A673 (cell line): ENCODE results near the gene PLVAP.

Source experiments
- EZH2 ChIP-seq: fragments of 200-600 bp; sonication (generic); IDR thresholded peaks from 2 replicates; pipeline ENCODE4 v1.6.1; 2017; ENCODE audit warnings: borderline replicate concordance, low read depth, mild to moderate bottlenecking, mixed read lengths, antibody characterized with exemption, low read length; ENCODE audit not compliant: poor library complexity, severe bottlenecking
- TF ChIP-seq, protein P1 (sequence below): fragments of 300-800, 200-600 bp; sonication (generic); conservative IDR thresholded peaks from 2 replicates; pipeline ENCODE4 v1.5.1; 2017; ENCODE audit warnings: low read depth, mild to moderate bottlenecking, antibody characterized with exemption, low read length, moderate library complexity, mixed read lengths

DNA sequence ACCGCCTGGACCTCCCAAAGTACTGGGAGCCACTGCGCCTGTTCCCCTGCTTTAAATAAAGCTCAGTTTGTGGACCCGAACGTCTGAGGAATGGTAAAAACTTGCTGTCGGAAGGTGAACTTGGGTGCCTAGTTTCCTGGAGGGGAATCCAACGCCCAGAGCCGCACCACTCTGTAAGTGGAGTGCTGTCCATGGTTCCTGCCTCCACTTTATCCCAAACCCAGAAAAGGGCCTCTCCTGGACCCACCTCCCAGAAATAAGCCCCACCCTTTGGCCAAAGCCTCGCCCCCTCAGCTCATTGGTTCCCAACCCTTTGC lies 44.8 kb downstream of the PLVAP start:
- TF ChIP-seq, protein P1, sequence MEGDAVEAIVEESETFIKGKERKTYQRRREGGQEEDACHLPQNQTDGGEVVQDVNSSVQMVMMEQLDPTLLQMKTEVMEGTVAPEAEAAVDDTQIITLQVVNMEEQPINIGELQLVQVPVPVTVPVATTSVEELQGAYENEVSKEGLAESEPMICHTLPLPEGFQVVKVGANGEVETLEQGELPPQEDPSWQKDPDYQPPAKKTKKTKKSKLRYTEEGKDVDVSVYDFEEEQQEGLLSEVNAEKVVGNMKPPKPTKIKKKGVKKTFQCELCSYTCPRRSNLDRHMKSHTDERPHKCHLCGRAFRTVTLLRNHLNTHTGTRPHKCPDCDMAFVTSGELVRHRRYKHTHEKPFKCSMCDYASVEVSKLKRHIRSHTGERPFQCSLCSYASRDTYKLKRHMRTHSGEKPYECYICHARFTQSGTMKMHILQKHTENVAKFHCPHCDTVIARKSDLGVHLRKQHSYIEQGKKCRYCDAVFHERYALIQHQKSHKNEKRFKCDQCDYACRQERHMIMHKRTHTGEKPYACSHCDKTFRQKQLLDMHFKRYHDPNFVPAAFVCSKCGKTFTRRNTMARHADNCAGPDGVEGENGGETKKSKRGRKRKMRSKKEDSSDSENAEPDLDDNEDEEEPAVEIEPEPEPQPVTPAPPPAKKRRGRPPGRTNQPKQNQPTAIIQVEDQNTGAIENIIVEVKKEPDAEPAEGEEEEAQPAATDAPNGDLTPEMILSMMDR = no peak
- TF ChIP-seq EZH2 = no peak
